Stimulated activated CD4-positive, alpha-beta T cell treated with anti-CD3 and anti-CD28 coated beads, Interleukin-1b, Interleukin-23, amount 100 ng/mL, for 24 hours (primary cell): Measurements from ENCODE around the gene SMPD2.

Experiments used
- DNase-seq, 4 experiments: peaks; one replicate each; pipeline ENCODE4 v3.0.0-alpha.2; 2020; ENCODE audit warnings: low read depth in 4 of 4, low spot score in 1 of 4

Gene SMPD2

DNA sequence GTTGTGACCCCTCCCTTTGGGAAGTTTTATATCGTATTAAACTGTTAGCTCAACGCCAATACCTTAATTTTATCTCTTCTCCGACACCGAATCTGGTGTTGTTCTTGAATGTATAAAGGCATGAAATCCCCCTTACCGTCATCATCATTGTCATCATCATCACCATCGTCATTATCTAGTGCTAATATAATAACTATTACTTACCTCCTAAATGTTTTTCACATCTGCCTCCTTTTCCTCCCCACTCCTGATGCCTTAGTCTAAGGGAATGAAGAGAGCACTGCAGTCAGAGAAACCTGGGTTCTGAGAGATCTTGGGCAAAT, 43.2 kb downstream of the SMPD2 start:
- no peak for DNase-seq

DNA sequence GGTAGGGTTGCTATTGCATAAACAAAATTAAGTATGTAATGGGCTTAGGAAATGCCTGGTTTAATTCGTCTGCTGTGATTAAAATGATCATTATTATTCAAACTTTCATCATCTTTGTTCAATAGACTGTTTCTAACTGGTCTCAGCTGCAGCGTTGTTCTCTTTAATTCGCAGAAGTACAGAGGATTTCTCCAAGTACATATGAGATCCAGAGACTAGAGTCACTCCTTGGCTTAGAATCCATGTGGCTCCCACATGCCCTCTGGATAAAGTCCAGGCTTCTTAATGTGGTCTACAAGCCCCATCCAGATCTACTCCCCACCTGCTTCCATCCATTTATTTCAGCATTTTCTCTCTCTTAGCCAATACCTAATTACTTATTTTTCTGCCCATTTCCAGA, 43.6 kb downstream of the SMPD2 start:
- DNase-seq = no peak

- DNase-seq = no peak
These were observed 44.9 kb downstream of the SMPD2 start for GRCh38 chr6:109485266-109485935.

- DNase-seq = no peak
These were observed 45.5 kb downstream of the SMPD2 start for GRCh38 chr6:109486068-109486467.

DNA sequence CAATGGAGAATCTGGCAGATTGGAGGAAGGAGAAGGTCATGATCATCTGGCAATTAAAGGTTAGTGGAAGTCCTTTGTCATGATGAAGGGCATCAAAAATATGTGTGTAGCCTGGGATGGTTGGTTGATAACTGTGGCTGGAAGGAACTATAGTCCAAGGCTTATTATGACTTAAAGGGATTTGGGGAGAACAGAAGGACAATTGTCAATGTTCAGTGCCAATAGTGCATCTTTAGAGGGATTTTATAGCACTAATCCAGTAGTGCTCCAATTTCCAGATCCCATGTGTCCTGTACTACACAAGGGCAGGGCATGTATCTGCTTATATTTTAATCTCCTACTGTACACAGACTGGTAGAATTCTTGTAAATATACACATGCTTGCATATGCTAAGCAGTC, 47.5 kb downstream of the SMPD2 start:
- no peak for DNase-seq

DNA sequence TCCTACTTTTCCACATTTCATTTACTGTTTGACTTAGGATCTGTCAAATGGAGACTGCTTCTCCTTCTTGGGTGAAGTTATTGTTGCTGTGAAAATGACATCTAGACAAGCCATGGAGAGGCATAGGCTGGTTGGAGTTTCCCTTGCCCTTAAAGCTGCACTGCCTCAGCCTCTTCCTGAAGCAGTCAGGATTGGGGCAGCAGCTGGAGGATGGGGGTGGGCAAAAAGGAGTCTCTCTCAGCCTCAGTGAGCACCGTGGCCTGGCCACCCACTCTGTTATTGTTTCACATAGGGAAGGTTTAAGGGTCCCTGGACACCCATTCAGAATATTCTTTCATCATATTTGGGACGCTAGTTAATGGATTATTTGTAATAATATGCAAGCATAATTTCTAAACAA, 50.2 kb downstream of the SMPD2 start:
- no peak for DNase-seq

GRCh38 chr6:109491207-109491938, 50.8 kb downstream of the SMPD2 start:
- DNase-seq = no peak
